GM12874 (cell line): ENCODE measurements around the gene DLL3.
A peak's percentile ranks its signal among the peaks of the same experiment; 100 is the strongest.

ENCODE experiments used
- CTCF ChIP-seq: IDR thresholded peaks from 2 replicates; pipeline ENCODE4 v1.5.1; 2011; ENCODE audit warnings: low read depth, mild to moderate bottlenecking, control low read depth, low read length, moderate library complexity; ENCODE audit not compliant: insufficient read depth

Gene DLL3

DNA sequence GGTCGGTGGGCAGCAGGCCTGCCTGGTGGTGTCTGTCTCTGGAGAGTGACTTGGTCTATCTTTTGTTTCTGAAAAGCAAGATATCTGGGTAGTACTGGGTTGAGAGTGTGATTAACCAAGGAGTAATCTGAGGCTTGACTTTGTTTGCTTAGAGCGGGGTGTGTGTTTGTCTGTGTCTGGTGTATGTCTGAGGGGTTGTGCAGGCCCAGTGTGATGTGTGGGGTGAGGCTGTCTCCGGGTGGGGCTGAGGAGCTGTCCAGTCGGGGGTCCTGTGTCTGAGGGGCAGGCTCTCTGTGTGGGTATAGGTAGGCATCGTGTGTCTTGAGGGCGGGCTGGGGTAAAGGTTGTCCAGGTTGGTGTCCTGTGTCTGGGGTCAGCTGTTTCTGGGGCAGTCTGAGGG is 29.2 kb upstream of the DLL3 start:
- no peak for TF ChIP-seq CTCF

- TF ChIP-seq CTCF: no peak
Observed at GRCh38 chr19:39470724-39471339, 27.9 kb upstream of the DLL3 start.

DNA sequence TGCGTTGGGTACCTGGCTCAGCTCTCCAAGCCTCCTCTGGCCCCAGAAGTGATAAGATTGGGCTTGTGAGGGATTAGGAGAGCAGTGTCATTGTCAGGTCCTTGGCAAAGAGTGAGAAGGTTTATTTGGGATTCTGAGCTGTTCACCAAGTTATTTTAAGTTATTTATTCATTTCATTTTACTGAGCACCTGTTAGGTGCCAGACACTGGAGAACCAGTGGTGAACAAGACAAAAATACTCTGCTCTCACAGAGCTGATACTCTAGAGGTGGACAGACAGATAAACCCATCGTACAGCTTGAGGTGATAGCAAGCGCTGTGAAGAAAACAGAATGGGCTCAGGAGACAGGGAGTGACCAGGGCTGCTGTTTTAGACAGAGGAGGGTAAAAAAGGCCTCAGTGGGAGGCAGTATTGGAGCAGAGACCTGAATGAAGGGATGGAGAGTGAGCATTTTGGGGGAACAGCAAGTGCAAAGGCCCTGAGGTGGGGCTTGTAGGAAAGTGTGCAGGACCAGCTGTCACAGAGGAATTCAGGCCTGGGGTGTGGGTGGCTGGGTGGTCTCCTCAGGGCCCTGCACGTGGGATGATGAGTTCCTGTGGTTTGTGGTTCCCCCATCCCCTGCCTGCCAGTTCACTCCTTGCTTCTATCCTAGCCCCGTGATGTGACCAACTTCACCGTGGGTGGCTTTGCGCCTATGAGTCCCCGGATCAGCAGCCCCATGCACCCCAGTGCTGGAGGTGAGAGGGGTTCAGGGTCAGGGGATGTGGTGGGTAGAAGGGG is 26.8 kb upstream of the DLL3 start:
- no peak for TF ChIP-seq CTCF

DNA sequence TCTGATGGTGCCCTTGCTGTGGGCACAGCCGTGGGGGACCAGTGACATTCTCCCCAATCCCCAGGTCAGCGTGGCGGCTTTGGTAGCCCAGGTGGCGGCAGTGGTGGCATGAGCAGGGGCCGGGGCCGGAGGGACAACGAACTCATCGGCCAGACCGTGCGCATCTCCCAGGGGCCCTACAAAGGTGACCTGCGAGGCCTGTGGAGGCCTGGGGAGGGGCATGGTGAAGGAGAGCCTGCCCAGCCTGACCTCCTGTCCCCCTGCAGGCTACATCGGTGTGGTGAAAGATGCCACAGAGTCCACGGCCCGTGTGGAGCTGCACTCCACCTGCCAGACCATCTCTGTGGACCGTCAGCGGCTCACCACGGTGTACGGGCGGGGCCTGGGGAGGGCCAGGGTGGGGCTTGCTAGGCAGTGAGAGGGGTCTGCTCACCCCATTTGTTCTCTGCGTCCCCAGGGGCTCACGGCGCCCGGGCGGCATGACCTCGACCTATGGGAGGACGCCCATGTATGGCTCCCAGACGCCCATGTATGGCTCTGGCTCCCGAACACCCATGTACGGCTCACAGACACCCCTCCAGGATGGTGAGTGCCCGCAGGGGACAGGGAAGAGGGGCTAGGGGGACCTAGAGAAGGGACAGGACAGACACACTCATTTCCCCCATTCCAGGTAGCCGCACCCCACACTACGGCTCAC is 25.9 kb upstream of the DLL3 start:
- TF ChIP-seq CTCF: no peak

DNA sequence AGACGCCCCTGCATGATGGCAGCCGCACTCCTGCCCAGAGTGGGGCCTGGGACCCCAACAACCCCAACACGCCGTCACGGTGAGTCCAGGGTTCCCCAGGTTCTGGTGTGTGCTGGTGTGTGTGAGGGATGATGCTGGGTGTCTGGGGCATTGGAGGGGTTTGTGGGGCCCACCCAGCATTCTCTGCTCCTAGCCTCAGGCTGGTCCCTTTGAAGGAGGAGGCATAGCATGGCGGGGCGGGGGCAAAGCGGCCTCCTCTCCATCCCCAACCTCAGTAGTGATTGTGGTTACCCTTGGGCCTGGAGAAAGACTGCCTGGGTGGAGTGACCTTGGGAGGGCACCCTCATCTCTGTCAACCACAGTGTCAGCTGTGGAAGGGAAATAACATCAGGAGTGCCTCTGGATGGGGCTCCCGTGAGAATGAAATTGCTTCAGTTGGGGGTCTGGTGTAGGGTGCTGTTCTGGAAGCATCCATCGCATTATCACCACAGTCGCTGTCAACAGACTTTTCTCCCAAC is 25.2 kb upstream of the DLL3 start:
- no peak for TF ChIP-seq CTCF

- TF ChIP-seq CTCF: peak; percentile 92
Observed at GRCh38 chr19:39474139-39474620, 24.6 kb upstream of the DLL3 start.

- TF ChIP-seq CTCF: no peak
Observed at GRCh38 chr19:39475748-39476147, 23.0 kb upstream of the DLL3 start.
